PC-3 (cell line): ENCODE results near the gene SYPL1. TPM values are rescaled to one million over a fixed set of nuclear protein-coding genes. Genes with fewer than 3 reads are reported as not detected.

Experiments
- ATAC-seq: fragments of 200-7000 bp; cut with Tn5 transposase; 2 replicates; pipeline ENCODE4 v1.9.1; 2020; ENCODE audit warnings: mild to moderate bottlenecking, moderate library complexity
- BruUV-seq: library from RNA; stranded (reverse); fragments of 400-500 nt; replicated peaks from 2 replicates; lab custom pipeline; 2021; lab: Mats Ljungman, UMichigan
- CTCF ChIA-PET: fragments of 300-600 bp; sonication (Branson Sonifier 250); formaldehyde crosslinking; loops from one replicate; lab custom pipeline; 2022; ENCODE audit warnings: antibody characterized with exemption; lab: Charles Lee
- POLR2A ChIA-PET: fragments of 300-600 bp; sonication (Branson Sonifier 250); formaldehyde crosslinking; loops from one replicate; lab custom pipeline; 2022; ENCODE audit warnings: antibody characterized with exemption; ENCODE audit not compliant: unreplicated experiment; lab: Charles Lee
- DNase-seq: peaks from one replicate; pipeline ENCODE4 v3.0.0-alpha.2; 2015
- H2AFZ ChIP-seq: fragments of 300-600 bp; sonication (generic); 2 replicates; pipeline ENCODE4 v1.6.0; 2016; ENCODE audit warnings: antibody characterized with exemption, low read length
- H3F3A ChIP-seq: fragments of 300-600 bp; sonication (generic); one replicate; pipeline ENCODE4 v1.6.0; 2017; ENCODE audit warnings: antibody characterized with exemption, low read length, control low read depth, mild to moderate bottlenecking; ENCODE audit not compliant: unreplicated experiment
- H3K27ac ChIP-seq: fragments of 300-600 bp; sonication (generic); 2 replicates; pipeline ENCODE4 v1.5.1; 2016; ENCODE audit warnings: mild to moderate bottlenecking, low read length
- H3K27me3 ChIP-seq: fragments of 300-600 bp; sonication (generic); 2 replicates; pipeline ENCODE4 v1.6.1; 2016; ENCODE audit warnings: low read length, mixed read lengths
- H3K36me3 ChIP-seq: fragments of 300-600 bp; sonication (generic); 2 replicates; pipeline ENCODE4 v1.6.1; 2016; ENCODE audit warnings: low read depth, mixed run types, low read length, mixed read lengths
- H3K4me1 ChIP-seq: fragments of 300-600 bp; sonication (generic); 2 replicates; pipeline ENCODE4 v1.5.1; 2016; ENCODE audit warnings: low read length; ENCODE audit not compliant: insufficient read depth
- H3K4me2 ChIP-seq: fragments of 300-600 bp; sonication (generic); 2 replicates; pipeline ENCODE4 v1.6.0; 2016; ENCODE audit warnings: low read length
- H3K4me3 ChIP-seq: fragments of 300-600 bp; sonication (generic); 2 replicates; pipeline ENCODE4 v1.5.1; 2016; ENCODE audit warnings: mild to moderate bottlenecking, low read length, mixed read lengths
- H3K79me2 ChIP-seq: fragments of 300-600 bp; sonication (generic); 2 replicates; pipeline ENCODE4 v1.6.1; 2017; ENCODE audit warnings: low read length, mixed read lengths
- H3K9ac ChIP-seq: fragments of 300-600 bp; sonication (generic); 2 replicates; pipeline ENCODE4 v1.6.0; 2016; ENCODE audit warnings: mild to moderate bottlenecking, low read length
- H3K9me2 ChIP-seq: fragments of 300-600 bp; sonication (generic); replicated peaks from 2 replicates; pipeline ENCODE4 v1.6.1; 2016; ENCODE audit warnings: mixed run types, low read length, mixed read lengths
- H3K9me3 ChIP-seq: fragments of 300-600 bp; sonication (generic); 2 replicates; pipeline ENCODE4 v1.6.1; 2016; ENCODE audit warnings: low read length, mixed read lengths
- H4K20me1 ChIP-seq: fragments of 300-600 bp; sonication (generic); 2 replicates; pipeline ENCODE4 v1.6.1; 2016; ENCODE audit warnings: low read length, mixed read lengths
- CTCF ChIP-seq: fragments of 300-600 bp; sonication (generic); conservative IDR thresholded peaks from 2 replicates; pipeline ENCODE4 v1.5.1; 2017; ENCODE audit warnings: antibody characterized with exemption, low read depth, mild to moderate bottlenecking, low read length
- EZH2 ChIP-seq: fragments of 300-600 bp; sonication (generic); IDR thresholded peaks from one replicate; pipeline ENCODE4 v1.6.1; 2017; ENCODE audit warnings: antibody characterized with exemption, mild to moderate bottlenecking, low read length; ENCODE audit not compliant: unreplicated experiment
- EZH2phosphoT487 ChIP-seq: fragments of 300-600 bp; sonication (generic); IDR thresholded peaks from 2 replicates; pipeline ENCODE4 v1.6.1; 2018; ENCODE audit warnings: mild to moderate bottlenecking, antibody characterized with exemption, low read length, borderline replicate concordance
- intact Hi-C: fragments of 100-400 bp; cut with micrococcal nuclease; formaldehyde crosslinking; loops from 2 replicates; pipeline ENCODE4 v1.9.0; 2023
- total RNA-seq: library from RNA; depleted of rRNA; stranded (reverse); fragments of >200 nt; gene quantifications from 2 replicates; pipeline ENCODE4 v1.2.3, GENCODE V29; 2014

SYPL1 gene
- total RNA-seq, 1 experiment from 2014 or later = 45.9 TPM

- ATAC-seq = no peak
- no peak overlapping the region for H3K9ac ChIP-seq
Measured at GRCh38 chr7:106100863-106101629, 11.1 kb downstream of the SYPL1 start.

GRCh38 chr7:106099539-106099938, 12.6 kb downstream of the SYPL1 start:
- TF ChIP-seq EZH2 (no peak), EZH2phosphoT487 (no peak)
- Histone ChIP-seq H3K9ac (no peak overlapping the region), H3K4me1 (0 out of 2 replicates have a peak, but pooled peaks cover 4% of the 10 kb centered on the region), H3K4me2 (no peak overlapping the region), H3K9me2 (no peaks in the 10 kb centered on the region), H3K4me3 (no peak overlapping the region), H3K36me3 (peaks cover 20% of the 10 kb centered on the region), H3K27me3 (no peaks in the 10 kb centered on the region), H3F3A (no peaks in the 10 kb centered on the region), H3K27ac (no peak overlapping the region), H2AFZ (no peak overlapping the region), H3K9me3 (no peaks in the 10 kb centered on the region), H3K79me2 (peaks cover 65% of the 10 kb centered on the region), H4K20me1 (peaks cover 37% of the 10 kb centered on the region)
- DNase-seq (no peak), ATAC-seq (no peak)
- intact Hi-C loops = no loop called here
- POLR2A ChIA-PET = no interaction called here
- BruUV-seq = no TSS peak
- CTCF ChIA-PET = no interaction called here

More at GRCh38 chr7:106100863-106101629, 11.1 kb downstream of the SYPL1 start:
- DNase-seq = no peak
- Histone ChIP-seq H3K4me2 (no peak overlapping the region), H3K79me2 (peaks cover 80% of the 10 kb centered on the region), H3K9me2 (no peaks in the 10 kb centered on the region), H3K4me3 (no peak overlapping the region), H2AFZ (no peak overlapping the region), H3K4me1 (0 out of 2 replicates have a peak, but pooled peaks cover 4% of the 10 kb centered on the region), H3K27ac (no peak overlapping the region), H3K9me3 (no peaks in the 10 kb centered on the region), H3K27me3 (no peaks in the 10 kb centered on the region), H3F3A (no peaks in the 10 kb centered on the region), H4K20me1 (peaks cover 51% of the 10 kb centered on the region), H3K36me3 (peaks cover 18% of the 10 kb centered on the region; the same call in 1 of the 2 replicates)
- ChIA-PET CTCF (no interaction called here), POLR2A (no interaction called here)
- intact Hi-C loops = no loop called here
- TF ChIP-seq EZH2phosphoT487 (no peak), EZH2 (no peak), CTCF (no peak)
- no TSS peak for BruUV-seq

DNA sequence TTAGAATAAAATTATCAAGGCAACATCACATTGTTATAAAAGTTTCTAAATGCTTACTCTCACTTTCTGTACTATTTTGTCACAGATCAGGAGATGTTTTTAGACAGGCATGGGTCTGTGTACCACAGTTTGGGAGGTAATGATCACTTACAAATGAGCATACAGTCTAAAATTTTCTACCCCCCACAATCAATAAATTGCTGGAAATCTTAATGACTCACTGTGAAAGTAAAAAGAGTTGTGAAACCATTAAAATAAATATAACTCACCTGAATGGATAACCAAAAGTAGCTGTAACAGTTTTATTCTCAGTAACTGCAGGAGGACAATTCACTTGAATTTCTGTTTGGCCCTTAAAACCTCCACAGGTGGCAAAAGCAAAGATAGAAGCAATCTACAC, 13.2 kb downstream of the SYPL1 start:
- Histone ChIP-seq H3K4me3 (no peak overlapping the region), H3K4me2 (no peak overlapping the region)

More for the DNA sequence above, 13.2 kb downstream of the SYPL1 start:
- BruUV-seq = no TSS peak
- no peak overlapping the region for H3K27ac ChIP-seq
- peaks cover 24% of the 10 kb centered on the region for H3K36me3 ChIP-seq
- H3K9me3 ChIP-seq = no peaks in the 10 kb centered on the region
- DNase-seq (no peak), ATAC-seq (no peak)
- H4K20me1 ChIP-seq = peaks cover 35% of the 10 kb centered on the region
- H3K4me1 ChIP-seq = 0 out of 2 replicates have a peak, but pooled peaks cover 4% of the 10 kb centered on the region
- no peaks in the 10 kb centered on the region for H3K27me3 ChIP-seq
- H3F3A ChIP-seq = no peaks in the 10 kb centered on the region
- no peak overlapping the region for H3K9ac ChIP-seq
- no peak overlapping the region for H2AFZ ChIP-seq
- ChIA-PET CTCF (no interaction called here), POLR2A (no interaction called here)
- TF ChIP-seq CTCF (no peak), EZH2 (no peak), EZH2phosphoT487 (no peak)
- peaks cover 59% of the 10 kb centered on the region for H3K79me2 ChIP-seq
- no peaks in the 10 kb centered on the region for H3K9me2 ChIP-seq
- intact Hi-C loops = no loop called here
